SJCRH30 (cell line): ENCODE data around the gene GCN1. TPM values are rescaled to one million over a fixed set of nuclear protein-coding genes. Genes with fewer than 3 reads are reported as not detected.
"Not testable (repeated sequence)": the region's sequence is repeated elsewhere in the genome, so short reads cannot be mapped to it uniquely, and the experiment has no call there.

Source experiments
- DNase-seq, 2 experiments: peaks; one replicate each; pipeline ENCODE4 v3.0.0-alpha.2; 2015 to 2020
- H3K27ac ChIP-seq: fragments of 250-450 bp; sonication (Bioruptor Pico); 2 replicates; pipeline ENCODE4 v1.5.1; 2020; ENCODE audit warnings: mild to moderate bottlenecking, moderate library complexity
- H3K27me3 ChIP-seq: fragments of 250-450 bp; sonication (Bioruptor Pico); 2 replicates; pipeline ENCODE4 v1.5.1; 2020; ENCODE audit warnings: mild to moderate bottlenecking, moderate library complexity
- H3K36me3 ChIP-seq: fragments of 250-450 bp; sonication (Bioruptor Pico); 2 replicates; pipeline ENCODE4 v1.5.1; 2020; ENCODE audit warnings: mild to moderate bottlenecking, moderate library complexity
- H3K4me1 ChIP-seq: fragments of 250-450 bp; sonication (Bioruptor Pico); 2 replicates; pipeline ENCODE4 v1.5.1; 2020; ENCODE audit warnings: mild to moderate bottlenecking, moderate library complexity
- H3K4me3 ChIP-seq: fragments of 250-450 bp; sonication (Bioruptor Pico); 2 replicates; pipeline ENCODE4 v1.5.1; 2020; ENCODE audit warnings: mild to moderate bottlenecking, moderate library complexity
- H3K9me3 ChIP-seq: fragments of 250-450 bp; sonication (Bioruptor Pico); replicated peaks from 2 replicates; pipeline ENCODE4 v1.5.1; 2020; ENCODE audit warnings: mild to moderate bottlenecking, moderate library complexity
- total RNA-seq: library from RNA; depleted of rRNA; stranded (reverse); fragments of >200 nt; shearing (Covaris generic); gene quantifications from 2 replicates; pipeline ENCODE4 v1.2.3, GENCODE V29; 2014; rRNA removed

GCN1 gene
- 49.7 and 61.9 TPM in 2 replicates for total RNA-seq

- Histone ChIP-seq H3K4me3 (peak within 1 kb of the TSS; percentile 76), H3K4me1 (peaks cover 16% of the 10 kb centered on the region), H3K9me3 (no peaks in the 10 kb centered on the region), H3K27me3 (no peaks in the 10 kb centered on the region), H3K36me3 (peaks cover 43% of the 10 kb centered on the region), H3K27ac (peak within 1 kb of the TSS; percentile 62)
- DNase-seq = peak; percentile 73 to 80
Measured at GRCh38 chr12:120194534-120195395, at the start of gene GCN1. TSS of gene GCN1 (minus strand) at chr12:120194715. CDS start at chr12:120194697, 18 bp downstream.

- DNase-seq = no peak
- no peak overlapping the region for H3K4me3 ChIP-seq
- H3K27ac ChIP-seq = no peak overlapping the region
- H3K4me1 ChIP-seq = peaks cover 23% of the 10 kb centered on the region
- H3K9me3 ChIP-seq = no peaks in the 10 kb centered on the region
- H3K27me3 ChIP-seq = no peaks in the 10 kb centered on the region
- H3K36me3 ChIP-seq = no peaks in the 10 kb centered on the region
Measured at GRCh38 chr12:120242971-120243699, 48.6 kb upstream of the GCN1 start.

GRCh38 chr12:120242275-120242799 is 47.8 kb upstream of the GCN1 start:
- DNase-seq = no peak
- H3K4me3 ChIP-seq = no peak overlapping the region
- no peak overlapping the region for H3K27ac ChIP-seq
- no peaks in the 10 kb centered on the region for H3K36me3 ChIP-seq
- no peaks in the 10 kb centered on the region for H3K9me3 ChIP-seq
- peaks cover 27% of the 10 kb centered on the region for H3K4me1 ChIP-seq
- no peaks in the 10 kb centered on the region for H3K27me3 ChIP-seq

GRCh38 chr12:120241561-120242274 is 47.2 kb upstream of the GCN1 start:
- Histone ChIP-seq H3K36me3 (no peaks in the 10 kb centered on the region), H3K4me1 (peaks cover 28% of the 10 kb centered on the region), H3K27me3 (no peaks in the 10 kb centered on the region), H3K4me3 (no peak overlapping the region), H3K9me3 (no peaks in the 10 kb centered on the region), H3K27ac (no peak overlapping the region)
- no peak for DNase-seq

GRCh38 chr12:120240495-120240833 is 45.9 kb upstream of the GCN1 start:
- no peaks in the 10 kb centered on the region for H3K9me3 ChIP-seq
- H3K36me3 ChIP-seq = no peaks in the 10 kb centered on the region
- peaks cover 36% of the 10 kb centered on the region for H3K4me1 ChIP-seq
- H3K27me3 ChIP-seq = no peaks in the 10 kb centered on the region
- H3K27ac ChIP-seq = no peak overlapping the region
- no peak for DNase-seq
- no peak overlapping the region for H3K4me3 ChIP-seq

GRCh38 chr12:120239776-120240494 is 45.4 kb upstream of the GCN1 start:
- no peak for DNase-seq
- H3K4me3 ChIP-seq = no peak overlapping the region
- H3K36me3 ChIP-seq = no peaks in the 10 kb centered on the region
- H3K27ac ChIP-seq = no peak overlapping the region
- no peaks in the 10 kb centered on the region for H3K27me3 ChIP-seq
- peaks cover 34% of the 10 kb centered on the region for H3K4me1 ChIP-seq
- no peaks in the 10 kb centered on the region for H3K9me3 ChIP-seq

GRCh38 chr12:120238839-120239445 is 44.4 kb upstream of the GCN1 start:
- H3K27ac ChIP-seq = no peak overlapping the region
- H3K9me3 ChIP-seq = no peaks in the 10 kb centered on the region
- H3K36me3 ChIP-seq = no peaks in the 10 kb centered on the region
- DNase-seq = no peak
- peaks cover 39% of the 10 kb centered on the region for H3K4me1 ChIP-seq
- H3K4me3 ChIP-seq = no peak overlapping the region
- no peaks in the 10 kb centered on the region for H3K27me3 ChIP-seq

- DNase-seq = no peak
- Histone ChIP-seq H3K36me3 (no peaks in the 10 kb centered on the region), H3K4me1 (peaks cover 39% of the 10 kb centered on the region), H3K27me3 (no peaks in the 10 kb centered on the region), H3K27ac (no peak overlapping the region), H3K4me3 (no peak overlapping the region), H3K9me3 (no peaks in the 10 kb centered on the region)
Measured at GRCh38 chr12:120238217-120238616, 43.7 kb upstream of the GCN1 start.

GRCh38 chr12:120237360-120238171 is 43.1 kb upstream of the GCN1 start:
- no peak overlapping the region for H3K4me3 ChIP-seq
- H3K36me3 ChIP-seq = no peaks in the 10 kb centered on the region
- H3K9me3 ChIP-seq = no peaks in the 10 kb centered on the region
- H3K4me1 ChIP-seq = peaks cover 46% of the 10 kb centered on the region
- H3K27me3 ChIP-seq = no peaks in the 10 kb centered on the region
- no peak overlapping the region for H3K27ac ChIP-seq
- DNase-seq = no peak

- not testable (repeated sequence) for H3K27me3 ChIP-seq, H3K9me3 ChIP-seq, H3K27ac ChIP-seq, H3K36me3 ChIP-seq, H3K4me3 ChIP-seq, DNase-seq
- H3K4me1 ChIP-seq = peaks cover 53% of the 10 kb centered on the region
Measured at GRCh38 chr12:120236809-120237208, 42.3 kb upstream of the GCN1 start.

- Histone ChIP-seq H3K27me3 (no peaks in the 10 kb centered on the region), H3K4me1 (peaks cover 65% of the 10 kb centered on the region), H3K36me3 (no peaks in the 10 kb centered on the region), H3K9me3 (no peaks in the 10 kb centered on the region), H3K4me3 (peak overlapping the region; percentile 40), H3K27ac (peak overlapping the region; percentile 98)
- DNase-seq = peak; percentile 93 to 94
Measured at GRCh38 chr12:120235369-120236323, 41.1 kb upstream of the GCN1 start.

GRCh38 chr12:120234643-120235368 is 40.3 kb upstream of the GCN1 start:
- Histone ChIP-seq H3K27me3 (no peaks in the 10 kb centered on the region), H3K4me3 (peak overlapping the region; percentile 40), H3K4me1 (peaks cover 71% of the 10 kb centered on the region), H3K9me3 (no peaks in the 10 kb centered on the region), H3K27ac (peak overlapping the region; percentile 98), H3K36me3 (no peaks in the 10 kb centered on the region)
- peak; percentile 85 to 87 for DNase-seq
